GM23338 (cell line): ENCODE data around the gene PAX6. TPM values are rescaled to one million over a fixed set of nuclear protein-coding genes. Genes with fewer than 3 reads are reported as not detected.

Experiments
- ATAC-seq: fragments of 200-7000 bp; cut with Tn5 transposase; 3 replicates; pipeline ENCODE4 v1.9.1; 2020
- DNase-seq: peaks from one replicate; pipeline ENCODE4 v3.0.0-alpha.2; 2015; ENCODE audit warnings: low spot score
- H2AFZ ChIP-seq: fragments of 200-600 bp; sonication (generic); 2 replicates; pipeline ENCODE4 v1.8.0; 2016; ENCODE audit warnings: antibody characterized with exemption, mild to moderate bottlenecking, moderate library complexity
- H3F3A ChIP-seq: fragments of 200-600 bp; sonication (generic); replicated peaks from 2 replicates; pipeline ENCODE4 v1.8.0; 2017; ENCODE audit warnings: antibody characterized with exemption, mixed run types, low read depth
- H3K27ac ChIP-seq: fragments of 200-600 bp; sonication (generic); 2 replicates; pipeline ENCODE4 v1.6.1; 2016; ENCODE audit warnings: low read depth
- H3K27me3 ChIP-seq: fragments of 200-600 bp; sonication (generic); 2 replicates; pipeline ENCODE4 v1.8.0; 2016; ENCODE audit warnings: mild to moderate bottlenecking, mixed run types, moderate library complexity; ENCODE audit not compliant: insufficient read depth
- H3K36me3 ChIP-seq: fragments of 200-600 bp; sonication (generic); 2 replicates; pipeline ENCODE4 v1.8.0; 2016; ENCODE audit warnings: mild to moderate bottlenecking; ENCODE audit not compliant: insufficient read depth
- H3K4me1 ChIP-seq: fragments of 200-600 bp; sonication (generic); 2 replicates; pipeline ENCODE4 v1.8.0; 2016; ENCODE audit warnings: mild to moderate bottlenecking, moderate library complexity; ENCODE audit not compliant: insufficient read depth
- H3K4me2 ChIP-seq: fragments of 200-600 bp; sonication (generic); 2 replicates; pipeline ENCODE4 v1.7.1; 2017; ENCODE audit warnings: mixed run types
- H3K4me3 ChIP-seq: fragments of 200-600 bp; sonication (generic); 2 replicates; pipeline ENCODE4 v1.6.1; 2016; ENCODE audit warnings: mixed run types
- H3K79me2 ChIP-seq: fragments of 200-600 bp; sonication (generic); replicated peaks from 2 replicates; pipeline ENCODE4 v1.8.0; 2017; ENCODE audit warnings: mild to moderate bottlenecking; ENCODE audit not compliant: insufficient read depth
- H3K9me2 ChIP-seq: fragments of 200-600 bp; sonication (generic); 2 replicates; pipeline ENCODE4 v1.8.0; 2017; ENCODE audit not compliant: insufficient read depth
- H4K20me1 ChIP-seq: fragments of 200-600 bp; sonication (generic); replicated peaks from 2 replicates; pipeline ENCODE4 v1.8.0; 2017; ENCODE audit warnings: mild to moderate bottlenecking; ENCODE audit not compliant: insufficient read depth
- H3K27ac Mint-ChIP-seq: 2 replicates; pipeline ENCODE4 v1.8.0; 2020; ENCODE audit warnings: inconsistent platforms, mild to moderate bottlenecking, moderate library complexity, mixed read lengths
- H3K27me3 Mint-ChIP-seq: 3 replicates; pipeline ENCODE4 v1.8.0; 2022; ENCODE audit warnings: low read depth, mild to moderate bottlenecking, moderate library complexity, mixed read lengths, inconsistent platforms; ENCODE audit not compliant: insufficient read depth, poor library complexity
- H3K36me3 Mint-ChIP-seq: 3 replicates; pipeline ENCODE4 v1.8.0; 2021; ENCODE audit warnings: low read depth, mild to moderate bottlenecking, inconsistent platforms, moderate library complexity, mixed read lengths
- H3K4me1 Mint-ChIP-seq: 3 replicates; pipeline ENCODE4 v1.8.0; 2020; ENCODE audit warnings: mild to moderate bottlenecking, inconsistent platforms, mixed read lengths
- H3K4me3 Mint-ChIP-seq: 3 replicates; pipeline ENCODE4 v1.8.0; 2021; ENCODE audit warnings: moderate library complexity, mild to moderate bottlenecking, inconsistent platforms, mixed read lengths
- H3K9me3 Mint-ChIP-seq: 3 replicates; pipeline ENCODE4 v1.8.0; 2020; ENCODE audit warnings: moderate library complexity, mild to moderate bottlenecking, inconsistent platforms, mixed read lengths
- CREB1 ChIP-seq: fragments of 250-450 bp; sonication (Bioruptor Pico); IDR thresholded peaks from 2 replicates; pipeline ENCODE4 v1.5.0; 2020; ENCODE audit warnings: low read depth, mild to moderate bottlenecking, moderate library complexity
- EZH2 ChIP-seq: fragments of 200-600 bp; sonication (generic); IDR thresholded peaks from one replicate; pipeline ENCODE4 v1.8.0; 2017; ENCODE audit warnings: antibody characterized with exemption, mild to moderate bottlenecking, low read depth; ENCODE audit not compliant: unreplicated experiment
- EZH2phosphoT487 ChIP-seq: fragments of 200-600 bp; sonication (generic); IDR thresholded peaks from one replicate; pipeline ENCODE4 v1.8.1; 2018; ENCODE audit warnings: antibody characterized with exemption; ENCODE audit not compliant: unreplicated experiment
- JUNB ChIP-seq: IDR thresholded peaks from one replicate; pipeline ENCODE4 v1.6.1; 2016; ENCODE audit warnings: antibody characterized with exemption; ENCODE audit not compliant: unreplicated experiment
- NANOG ChIP-seq: IDR thresholded peaks from 2 replicates; pipeline ENCODE4 v1.6.1; 2016; ENCODE audit warnings: antibody characterized with exemption, borderline replicate concordance
- POLR2AphosphoS5 ChIP-seq: IDR thresholded peaks from 2 replicates; pipeline ENCODE4 v1.6.1; 2016; ENCODE audit warnings: antibody characterized with exemption, low read depth
- STAT1 ChIP-seq: IDR thresholded peaks from one replicate; pipeline ENCODE4 v1.6.1; 2016; ENCODE audit warnings: antibody characterized with exemption; ENCODE audit not compliant: unreplicated experiment
- ZNF114 ChIP-seq: fragments of 250-450 bp; sonication (Bioruptor Pico); IDR thresholded peaks from 2 replicates; pipeline ENCODE4 v1.5.0; 2020; ENCODE audit warnings: mild to moderate bottlenecking, moderate library complexity
- ZNF331 ChIP-seq: fragments of 250-450 bp; sonication (Bioruptor Pico); IDR thresholded peaks from 2 replicates; pipeline ENCODE4 v1.5.0; 2020; ENCODE audit warnings: low read depth, mild to moderate bottlenecking, moderate library complexity
- polyA plus RNA-seq: library from polyadenylated mRNA; unstranded; fragments of >200 nt; fragmentation: Nextera tagmentation; extraction: Ambion mirVana; gene quantifications from 2 replicates; pipeline ENCODE4 v1.2.1, GENCODE V29; 2016
- total RNA-seq: library from RNA; depleted of rRNA; stranded (reverse); fragments of >200 nt; shearing (Covaris generic); gene quantifications from 2 replicates; pipeline ENCODE4 v1.2.3, GENCODE V29; 2014
- TF ChIP-seq, protein P1 (sequence below): IDR thresholded peaks from one replicate; pipeline ENCODE4 v1.6.1; 2018; ENCODE audit warnings: antibody characterized with exemption; ENCODE audit not compliant: unreplicated experiment
- TF ChIP-seq, protein P2 (sequence below), 2 experiments: fragments of 200-600 bp in 1 of 2; sonication (generic) in 1 of 2; conservative IDR thresholded peaks; 2 replicates each; pipeline versions ENCODE4 v1.5.1 to v1.6.1; 2016 to 2017; ENCODE audit warnings: antibody characterized with exemption in 2 of 2, low read depth in 2 of 2, mild to moderate bottlenecking in 2 of 2, moderate library complexity in 1 of 2
- TF ChIP-seq, protein P3 (sequence below): IDR thresholded peaks from 2 replicates; pipeline ENCODE4 v1.6.1; 2016; ENCODE audit warnings: antibody characterized with exemption
- TF ChIP-seq, protein P4 (sequence below): fragments of 250-450 bp; sonication (Bioruptor Pico); IDR thresholded peaks from 2 replicates; pipeline ENCODE4 v1.5.0; 2020; ENCODE audit warnings: mild to moderate bottlenecking, moderate library complexity

The PAX6 gene
- total and polyA plus RNA-seq, 2 experiments from 2014 or later, result 0.17 to 0.45 TPM

DNA sequence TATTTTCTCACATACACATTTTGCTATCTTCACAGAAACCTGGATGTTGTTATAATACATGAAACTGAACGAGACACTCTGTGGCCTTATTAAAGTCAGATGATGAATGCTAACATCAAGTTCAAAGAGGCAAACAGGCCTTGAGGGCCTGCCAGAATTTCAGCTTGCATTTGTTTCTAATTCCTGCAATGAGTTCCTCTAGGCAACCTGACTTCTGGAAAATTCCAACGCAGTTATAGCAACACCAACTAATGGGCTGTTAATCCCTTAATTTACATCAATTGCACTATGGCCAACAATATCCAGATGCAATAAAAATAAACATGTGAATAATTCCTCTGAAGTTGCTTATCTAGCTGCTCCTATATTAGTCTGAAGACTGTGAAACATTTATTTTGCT is 19.1 kb downstream of the PAX6 start:
- Mint-ChIP-seq H3K36me3 (no peaks in the 10 kb centered on the region; the same call in 2 of the 3 replicates), H3K4me3 (no peak overlapping the region), H3K4me1 (peaks cover 14% of the 10 kb centered on the region), H3K27ac (no peak overlapping the region), H3K9me3 (no peaks in the 10 kb centered on the region), H3K27me3 (peaks cover 18% of the 10 kb centered on the region)
- Histone ChIP-seq H3K4me2 (no peak overlapping the region), H3K4me3 (no peak overlapping the region), H3F3A (0 out of 2 replicates have a peak, but pooled peaks cover 9% of the 10 kb centered on the region), H3K36me3 (no peaks in the 10 kb centered on the region), H4K20me1 (no peaks in the 10 kb centered on the region), H2AFZ (no peak overlapping the region), H3K27me3 (peaks cover 38% of the 10 kb centered on the region), H3K9me2 (peaks cover 3% of the 10 kb centered on the region; the same call in 1 of the 2 replicates), H3K27ac (no peak overlapping the region), H3K79me2 (no peaks in the 10 kb centered on the region), H3K4me1 (peaks cover 11% of the 10 kb centered on the region)
- no peak for ATAC-seq
- no peak for TF ChIP-seq ZNF331 (CRISPR knock-in tag)
- no peak for TF ChIP-seq CREB1 (CRISPR knock-in tag)
- TF ChIP-seq NANOG, result no peak
- TF ChIP-seq JUNB, result no peak
- no peak for TF ChIP-seq STAT1
- no peak for TF ChIP-seq EZH2
- TF ChIP-seq, protein P1, sequence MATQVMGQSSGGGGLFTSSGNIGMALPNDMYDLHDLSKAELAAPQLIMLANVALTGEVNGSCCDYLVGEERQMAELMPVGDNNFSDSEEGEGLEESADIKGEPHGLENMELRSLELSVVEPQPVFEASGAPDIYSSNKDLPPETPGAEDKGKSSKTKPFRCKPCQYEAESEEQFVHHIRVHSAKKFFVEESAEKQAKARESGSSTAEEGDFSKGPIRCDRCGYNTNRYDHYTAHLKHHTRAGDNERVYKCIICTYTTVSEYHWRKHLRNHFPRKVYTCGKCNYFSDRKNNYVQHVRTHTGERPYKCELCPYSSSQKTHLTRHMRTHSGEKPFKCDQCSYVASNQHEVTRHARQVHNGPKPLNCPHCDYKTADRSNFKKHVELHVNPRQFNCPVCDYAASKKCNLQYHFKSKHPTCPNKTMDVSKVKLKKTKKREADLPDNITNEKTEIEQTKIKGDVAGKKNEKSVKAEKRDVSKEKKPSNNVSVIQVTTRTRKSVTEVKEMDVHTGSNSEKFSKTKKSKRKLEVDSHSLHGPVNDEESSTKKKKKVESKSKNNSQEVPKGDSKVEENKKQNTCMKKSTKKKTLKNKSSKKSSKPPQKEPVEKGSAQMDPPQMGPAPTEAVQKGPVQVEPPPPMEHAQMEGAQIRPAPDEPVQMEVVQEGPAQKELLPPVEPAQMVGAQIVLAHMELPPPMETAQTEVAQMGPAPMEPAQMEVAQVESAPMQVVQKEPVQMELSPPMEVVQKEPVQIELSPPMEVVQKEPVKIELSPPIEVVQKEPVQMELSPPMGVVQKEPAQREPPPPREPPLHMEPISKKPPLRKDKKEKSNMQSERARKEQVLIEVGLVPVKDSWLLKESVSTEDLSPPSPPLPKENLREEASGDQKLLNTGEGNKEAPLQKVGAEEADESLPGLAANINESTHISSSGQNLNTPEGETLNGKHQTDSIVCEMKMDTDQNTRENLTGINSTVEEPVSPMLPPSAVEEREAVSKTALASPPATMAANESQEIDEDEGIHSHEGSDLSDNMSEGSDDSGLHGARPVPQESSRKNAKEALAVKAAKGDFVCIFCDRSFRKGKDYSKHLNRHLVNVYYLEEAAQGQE, result no peak
- TF ChIP-seq ZNF114 (CRISPR knock-in tag), result no peak
- no peak for TF ChIP-seq POLR2AphosphoS5
- TF ChIP-seq, protein P2, sequence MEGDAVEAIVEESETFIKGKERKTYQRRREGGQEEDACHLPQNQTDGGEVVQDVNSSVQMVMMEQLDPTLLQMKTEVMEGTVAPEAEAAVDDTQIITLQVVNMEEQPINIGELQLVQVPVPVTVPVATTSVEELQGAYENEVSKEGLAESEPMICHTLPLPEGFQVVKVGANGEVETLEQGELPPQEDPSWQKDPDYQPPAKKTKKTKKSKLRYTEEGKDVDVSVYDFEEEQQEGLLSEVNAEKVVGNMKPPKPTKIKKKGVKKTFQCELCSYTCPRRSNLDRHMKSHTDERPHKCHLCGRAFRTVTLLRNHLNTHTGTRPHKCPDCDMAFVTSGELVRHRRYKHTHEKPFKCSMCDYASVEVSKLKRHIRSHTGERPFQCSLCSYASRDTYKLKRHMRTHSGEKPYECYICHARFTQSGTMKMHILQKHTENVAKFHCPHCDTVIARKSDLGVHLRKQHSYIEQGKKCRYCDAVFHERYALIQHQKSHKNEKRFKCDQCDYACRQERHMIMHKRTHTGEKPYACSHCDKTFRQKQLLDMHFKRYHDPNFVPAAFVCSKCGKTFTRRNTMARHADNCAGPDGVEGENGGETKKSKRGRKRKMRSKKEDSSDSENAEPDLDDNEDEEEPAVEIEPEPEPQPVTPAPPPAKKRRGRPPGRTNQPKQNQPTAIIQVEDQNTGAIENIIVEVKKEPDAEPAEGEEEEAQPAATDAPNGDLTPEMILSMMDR (conservative IDR thresholded peaks at IDR 0.05; ENCODE audit: low read depth in 2 of 2), result no peak
- no peak for TF ChIP-seq EZH2phosphoT487
- TF ChIP-seq, protein P3, sequence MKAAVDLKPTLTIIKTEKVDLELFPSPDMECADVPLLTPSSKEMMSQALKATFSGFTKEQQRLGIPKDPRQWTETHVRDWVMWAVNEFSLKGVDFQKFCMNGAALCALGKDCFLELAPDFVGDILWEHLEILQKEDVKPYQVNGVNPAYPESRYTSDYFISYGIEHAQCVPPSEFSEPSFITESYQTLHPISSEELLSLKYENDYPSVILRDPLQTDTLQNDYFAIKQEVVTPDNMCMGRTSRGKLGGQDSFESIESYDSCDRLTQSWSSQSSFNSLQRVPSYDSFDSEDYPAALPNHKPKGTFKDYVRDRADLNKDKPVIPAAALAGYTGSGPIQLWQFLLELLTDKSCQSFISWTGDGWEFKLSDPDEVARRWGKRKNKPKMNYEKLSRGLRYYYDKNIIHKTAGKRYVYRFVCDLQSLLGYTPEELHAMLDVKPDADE, result no peak
- TF ChIP-seq, protein P4, sequence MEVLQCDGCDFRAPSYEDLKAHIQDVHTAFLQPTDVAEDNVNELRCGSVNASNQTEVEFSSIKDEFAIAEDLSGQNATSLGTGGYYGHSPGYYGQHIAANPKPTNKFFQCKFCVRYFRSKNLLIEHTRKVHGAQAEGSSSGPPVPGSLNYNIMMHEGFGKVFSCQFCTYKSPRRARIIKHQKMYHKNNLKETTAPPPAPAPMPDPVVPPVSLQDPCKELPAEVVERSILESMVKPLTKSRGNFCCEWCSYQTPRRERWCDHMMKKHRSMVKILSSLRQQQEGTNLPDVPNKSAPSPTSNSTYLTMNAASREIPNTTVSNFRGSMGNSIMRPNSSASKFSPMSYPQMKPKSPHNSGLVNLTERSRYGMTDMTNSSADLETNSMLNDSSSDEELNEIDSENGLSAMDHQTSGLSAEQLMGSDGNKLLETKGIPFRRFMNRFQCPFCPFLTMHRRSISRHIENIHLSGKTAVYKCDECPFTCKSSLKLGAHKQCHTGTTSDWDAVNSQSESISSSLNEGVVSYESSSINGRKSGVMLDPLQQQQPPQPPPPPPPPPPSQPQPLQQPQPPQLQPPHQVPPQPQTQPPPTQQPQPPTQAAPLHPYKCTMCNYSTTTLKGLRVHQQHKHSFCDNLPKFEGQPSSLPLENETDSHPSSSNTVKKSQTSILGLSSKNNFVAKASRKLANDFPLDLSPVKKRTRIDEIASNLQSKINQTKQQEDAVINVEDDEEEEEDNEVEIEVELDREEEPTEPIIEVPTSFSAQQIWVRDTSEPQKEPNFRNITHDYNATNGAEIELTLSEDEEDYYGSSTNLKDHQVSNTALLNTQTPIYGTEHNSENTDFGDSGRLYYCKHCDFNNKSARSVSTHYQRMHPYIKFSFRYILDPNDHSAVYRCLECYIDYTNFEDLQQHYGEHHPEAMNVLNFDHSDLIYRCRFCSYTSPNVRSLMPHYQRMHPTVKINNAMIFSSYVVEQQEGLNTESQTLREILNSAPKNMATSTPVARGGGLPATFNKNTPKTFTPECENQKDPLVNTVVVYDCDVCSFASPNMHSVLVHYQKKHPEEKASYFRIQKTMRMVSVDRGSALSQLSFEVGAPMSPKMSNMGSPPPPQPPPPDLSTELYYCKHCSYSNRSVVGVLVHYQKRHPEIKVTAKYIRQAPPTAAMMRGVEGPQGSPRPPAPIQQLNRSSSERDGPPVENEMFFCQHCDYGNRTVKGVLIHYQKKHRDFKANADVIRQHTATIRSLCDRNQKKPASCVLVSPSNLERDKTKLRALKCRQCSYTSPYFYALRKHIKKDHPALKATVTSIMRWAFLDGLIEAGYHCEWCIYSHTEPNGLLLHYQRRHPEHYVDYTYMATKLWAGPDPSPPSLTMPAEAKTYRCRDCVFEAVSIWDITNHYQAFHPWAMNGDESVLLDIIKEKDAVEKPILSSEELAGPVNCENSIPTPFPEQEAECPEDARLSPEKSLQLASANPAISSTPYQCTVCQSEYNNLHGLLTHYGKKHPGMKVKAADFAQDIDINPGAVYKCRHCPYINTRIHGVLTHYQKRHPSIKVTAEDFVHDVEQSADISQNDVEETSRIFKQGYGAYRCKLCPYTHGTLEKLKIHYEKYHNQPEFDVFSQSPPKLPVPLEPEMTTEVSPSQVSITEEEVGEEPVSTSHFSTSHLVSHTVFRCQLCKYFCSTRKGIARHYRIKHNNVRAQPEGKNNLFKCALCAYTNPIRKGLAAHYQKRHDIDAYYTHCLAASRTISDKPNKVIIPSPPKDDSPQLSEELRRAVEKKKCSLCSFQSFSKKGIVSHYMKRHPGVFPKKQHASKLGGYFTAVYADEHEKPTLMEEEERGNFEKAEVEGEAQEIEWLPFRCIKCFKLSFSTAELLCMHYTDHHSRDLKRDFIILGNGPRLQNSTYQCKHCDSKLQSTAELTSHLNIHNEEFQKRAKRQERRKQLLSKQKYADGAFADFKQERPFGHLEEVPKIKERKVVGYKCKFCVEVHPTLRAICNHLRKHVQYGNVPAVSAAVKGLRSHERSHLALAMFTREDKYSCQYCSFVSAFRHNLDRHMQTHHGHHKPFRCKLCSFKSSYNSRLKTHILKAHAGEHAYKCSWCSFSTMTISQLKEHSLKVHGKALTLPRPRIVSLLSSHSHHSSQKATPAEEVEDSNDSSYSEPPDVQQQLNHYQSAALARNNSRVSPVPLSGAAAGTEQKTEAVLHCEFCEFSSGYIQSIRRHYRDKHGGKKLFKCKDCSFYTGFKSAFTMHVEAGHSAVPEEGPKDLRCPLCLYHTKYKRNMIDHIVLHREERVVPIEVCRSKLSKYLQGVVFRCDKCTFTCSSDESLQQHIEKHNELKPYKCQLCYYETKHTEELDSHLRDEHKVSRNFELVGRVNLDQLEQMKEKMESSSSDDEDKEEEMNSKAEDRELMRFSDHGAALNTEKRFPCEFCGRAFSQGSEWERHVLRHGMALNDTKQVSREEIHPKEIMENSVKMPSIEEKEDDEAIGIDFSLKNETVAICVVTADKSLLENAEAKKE (CRISPR knock-in tag), result no peak
- no peak for DNase-seq
